MCF 10A (cell line): Measurements from ENCODE around the gene ZNF710. TPM values are rescaled to one million over a fixed set of nuclear protein-coding genes. Genes with fewer than 3 reads are reported as not detected.

Experiments
- BruUV-seq: library from RNA; stranded (reverse); fragments of 400-500 nt; replicated peaks from 2 replicates; lab custom pipeline; 2021; lab: Mats Ljungman, UMichigan
- CTCF ChIA-PET: fragments of 300-600 bp; sonication (Branson Sonifier 250); formaldehyde crosslinking; extraction: SDS; loops from one replicate; lab custom pipeline; 2021; ENCODE audit warnings: antibody characterized with exemption, inconsistent platforms; lab: Yijun Ruan, JAX
- POLR2A ChIA-PET: fragments of 300-600, 350-650 bp; sonication (Branson Sonifier 250); formaldehyde crosslinking; extraction: SDS; loops from one replicate; lab custom pipeline; 2020; ENCODE audit warnings: antibody characterized with exemption, inconsistent platforms; lab: Yijun Ruan, JAX
- DNase-seq: peaks from one replicate; pipeline ENCODE4 v3.0.0-alpha.2; 2018; ENCODE audit not compliant: unreplicated experiment
- H3K27ac Mint-ChIP-seq: one replicate; pipeline ENCODE4 v1.8.0; 2022; ENCODE audit warnings: mild to moderate bottlenecking, low read depth, mixed read lengths; ENCODE audit not compliant: unreplicated experiment
- H3K27me3 Mint-ChIP-seq: one replicate; pipeline ENCODE4 v1.8.0; 2022; ENCODE audit warnings: mixed read lengths; ENCODE audit not compliant: insufficient read depth, unreplicated experiment
- H3K36me3 Mint-ChIP-seq: one replicate; pipeline ENCODE4 v1.8.0; 2022; ENCODE audit warnings: mild to moderate bottlenecking, moderate library complexity, mixed read lengths; ENCODE audit not compliant: insufficient read depth, unreplicated experiment
- H3K4me1 Mint-ChIP-seq: one replicate; pipeline ENCODE4 v1.8.0; 2022; ENCODE audit warnings: mixed read lengths; ENCODE audit not compliant: insufficient read depth, unreplicated experiment
- H3K4me3 Mint-ChIP-seq: one replicate; pipeline ENCODE4 v1.8.0; 2022; ENCODE audit warnings: mild to moderate bottlenecking, moderate library complexity, mixed read lengths; ENCODE audit not compliant: unreplicated experiment
- H3K9me3 Mint-ChIP-seq: one replicate; pipeline ENCODE4 v1.8.0; 2022; ENCODE audit warnings: mixed read lengths; ENCODE audit not compliant: unreplicated experiment
- intact Hi-C: fragments of 100-400 bp; cut with micrococcal nuclease; formaldehyde crosslinking; loops from 2 replicates; pipeline ENCODE4 v1.14.1; 2022
- total RNA-seq: library from RNA; stranded (reverse); gene quantifications from 2 replicates; pipeline ENCODE4 v1.2.3, GENCODE V29; 2022
- TF ChIP-seq, protein P1 (sequence below): fragments of 200-600 bp; IDR thresholded peaks from one replicate; pipeline ENCODE4 v1.8.0; 2022; ENCODE audit warnings: antibody characterized with exemption, mild to moderate bottlenecking; ENCODE audit not compliant: unreplicated experiment

Gene ZNF710
- total RNA-seq, 1 experiment from 2014 or later: 27.3 TPM

DNA sequence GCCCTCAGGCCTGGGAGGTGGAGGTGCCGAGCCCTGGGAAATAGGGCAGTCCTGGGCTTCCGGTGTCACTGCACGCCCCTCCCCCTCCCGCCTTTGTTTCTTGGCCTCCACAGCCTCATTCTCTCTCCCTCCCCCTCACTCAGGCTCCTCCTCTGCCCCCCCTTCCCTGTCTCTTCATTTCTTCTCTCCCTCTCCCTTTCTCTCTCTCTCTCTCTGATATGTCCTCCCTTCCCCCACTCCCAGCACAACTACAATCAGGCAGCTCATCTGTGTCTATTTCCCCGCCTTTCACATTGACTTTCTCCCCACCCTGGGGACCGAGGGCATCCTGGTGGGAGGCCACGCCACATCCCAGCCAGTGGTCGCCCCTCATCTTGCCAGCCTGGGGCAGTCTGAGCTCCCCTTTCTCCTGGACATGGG, 60.9 kb downstream of the ZNF710 start:
- TF ChIP-seq, protein P1, sequence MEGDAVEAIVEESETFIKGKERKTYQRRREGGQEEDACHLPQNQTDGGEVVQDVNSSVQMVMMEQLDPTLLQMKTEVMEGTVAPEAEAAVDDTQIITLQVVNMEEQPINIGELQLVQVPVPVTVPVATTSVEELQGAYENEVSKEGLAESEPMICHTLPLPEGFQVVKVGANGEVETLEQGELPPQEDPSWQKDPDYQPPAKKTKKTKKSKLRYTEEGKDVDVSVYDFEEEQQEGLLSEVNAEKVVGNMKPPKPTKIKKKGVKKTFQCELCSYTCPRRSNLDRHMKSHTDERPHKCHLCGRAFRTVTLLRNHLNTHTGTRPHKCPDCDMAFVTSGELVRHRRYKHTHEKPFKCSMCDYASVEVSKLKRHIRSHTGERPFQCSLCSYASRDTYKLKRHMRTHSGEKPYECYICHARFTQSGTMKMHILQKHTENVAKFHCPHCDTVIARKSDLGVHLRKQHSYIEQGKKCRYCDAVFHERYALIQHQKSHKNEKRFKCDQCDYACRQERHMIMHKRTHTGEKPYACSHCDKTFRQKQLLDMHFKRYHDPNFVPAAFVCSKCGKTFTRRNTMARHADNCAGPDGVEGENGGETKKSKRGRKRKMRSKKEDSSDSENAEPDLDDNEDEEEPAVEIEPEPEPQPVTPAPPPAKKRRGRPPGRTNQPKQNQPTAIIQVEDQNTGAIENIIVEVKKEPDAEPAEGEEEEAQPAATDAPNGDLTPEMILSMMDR: no peak
- ChIA-PET CTCF (interaction anchor here (0.6 to 1.1 kb wide), 8 partner anchors 14 to 323 kb away, joined by 3 to 5 read pairs (median 3); no protein-coding TSS in a partner anchor), POLR2A (interaction anchor here (0.7 to 2.1 kb wide), 8 partner anchors 9 to 168 kb away, joined by 3 to 14 read pairs (median 6); partner anchors contain the start of gene AP3S2)
- peaks cover 23% of the 10 kb centered on the region for H3K36me3 Mint-ChIP-seq
- intact Hi-C loops: loop anchor here (1.0 kb wide), 1 partner anchor 58 kb away; no protein-coding TSS in a partner anchor
- H3K27ac Mint-ChIP-seq: peak overlapping the region; percentile 55
- no peaks in the 10 kb centered on the region for H3K9me3 Mint-ChIP-seq
- H3K27me3 Mint-ChIP-seq: no peaks in the 10 kb centered on the region
- no peak overlapping the region for H3K4me3 Mint-ChIP-seq
- peak; percentile 88 for DNase-seq
- BruUV-seq: no TSS peak
- peaks cover 25% of the 10 kb centered on the region for H3K4me1 Mint-ChIP-seq

DNA sequence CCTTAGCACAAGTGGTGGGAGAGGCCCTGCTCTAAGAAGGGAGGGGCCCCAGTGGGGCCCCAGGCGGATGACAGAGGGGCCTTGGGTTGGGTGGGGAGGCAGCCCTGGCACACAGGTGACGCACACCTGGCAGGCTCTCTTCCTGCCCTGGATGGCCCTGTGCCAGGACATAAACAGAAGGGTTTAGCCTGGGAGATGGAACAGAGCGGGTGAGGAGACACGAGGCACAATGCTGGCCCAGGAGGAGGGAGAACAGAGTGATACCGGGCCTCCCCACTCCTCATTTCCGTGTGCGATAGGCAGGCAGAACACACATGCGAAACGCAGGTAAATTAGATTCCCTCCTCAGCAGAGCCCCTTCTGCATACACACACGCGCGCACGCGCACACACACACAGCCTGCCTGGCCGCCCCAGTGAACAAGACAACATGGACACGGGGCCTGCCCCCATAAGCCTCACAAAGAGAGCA, 61.4 kb downstream of the ZNF710 start:
- Mint-ChIP-seq H3K27me3 (no peaks in the 10 kb centered on the region), H3K4me3 (no peak overlapping the region), H3K4me1 (peaks cover 25% of the 10 kb centered on the region), H3K9me3 (no peaks in the 10 kb centered on the region), H3K27ac (peak overlapping the region; percentile 55), H3K36me3 (peaks cover 23% of the 10 kb centered on the region)
- TF ChIP-seq, protein P1: no peak
- POLR2A ChIA-PET: interaction anchor here (0.7 to 2.1 kb wide), 6 partner anchors 8 to 168 kb away, joined by 3 to 14 read pairs (median 6); partner anchors contain the start of gene AP3S2
- CTCF ChIA-PET: interaction anchor here (0.6 to 1.1 kb wide), 5 partner anchors 14 to 188 kb away, joined by 3 to 5 read pairs (median 3); no protein-coding TSS in a partner anchor
- no TSS peak for BruUV-seq
- intact Hi-C loops: loop anchor here (1.0 kb wide), 1 partner anchor 58 kb away; no protein-coding TSS in a partner anchor
- DNase-seq: peak; percentile 95

DNA sequence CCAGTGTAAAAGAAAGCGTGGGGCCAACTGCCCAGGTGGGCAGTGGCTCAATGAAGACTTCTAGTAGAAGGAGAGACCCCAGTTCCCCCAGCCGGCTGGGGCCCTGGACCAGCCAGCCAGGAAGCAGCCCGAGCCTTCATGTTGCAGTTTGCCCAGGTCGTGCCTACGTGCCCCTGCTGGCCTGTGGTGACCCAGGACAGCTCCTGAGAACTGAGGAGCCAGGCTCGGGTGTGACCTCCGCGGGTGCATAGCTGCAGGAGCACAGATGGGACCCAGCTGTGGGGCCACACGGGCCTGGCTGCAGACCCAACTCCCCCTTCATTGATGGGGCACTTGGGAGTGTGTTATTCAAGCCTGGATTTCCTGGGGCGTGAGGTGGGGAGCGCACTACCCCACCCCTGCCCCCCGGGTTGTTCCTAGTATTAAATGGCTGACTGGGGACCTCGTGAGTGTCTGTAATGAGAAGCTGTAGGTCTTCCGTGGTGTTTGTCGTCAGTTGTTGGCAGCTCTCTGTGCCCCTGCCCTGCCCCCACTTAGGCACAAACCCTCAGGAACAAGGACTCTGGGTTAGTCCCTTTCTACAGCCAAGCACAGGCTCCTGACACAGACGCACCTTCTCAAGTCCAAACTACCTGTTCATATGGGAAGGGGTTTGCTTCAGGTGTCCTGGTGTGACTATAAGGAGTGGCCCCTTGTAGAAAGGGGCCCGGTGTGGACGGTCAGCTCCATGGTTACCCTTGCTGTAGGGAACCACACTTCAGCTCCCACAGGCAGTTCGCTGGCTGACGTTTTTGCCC, 62.0 kb downstream of the ZNF710 start:
- ChIA-PET POLR2A (interaction anchor here (0.8 kb wide), 1 partner anchor 106 kb away, joined by 3 read pairs; no protein-coding TSS in a partner anchor), CTCF (no interaction called here)
- peaks cover 21% of the 10 kb centered on the region for H3K36me3 Mint-ChIP-seq
- peaks cover 25% of the 10 kb centered on the region for H3K4me1 Mint-ChIP-seq
- no peak for DNase-seq
- H3K27me3 Mint-ChIP-seq: no peaks in the 10 kb centered on the region
- no TSS peak for BruUV-seq
- H3K4me3 Mint-ChIP-seq: no peak overlapping the region
- H3K27ac Mint-ChIP-seq: peak overlapping the region; percentile 55
- TF ChIP-seq, protein P1: no peak
- no peaks in the 10 kb centered on the region for H3K9me3 Mint-ChIP-seq
- intact Hi-C loops: loop anchor here (1.0 kb wide), 1 partner anchor 59 kb away; no protein-coding TSS in a partner anchor

DNA sequence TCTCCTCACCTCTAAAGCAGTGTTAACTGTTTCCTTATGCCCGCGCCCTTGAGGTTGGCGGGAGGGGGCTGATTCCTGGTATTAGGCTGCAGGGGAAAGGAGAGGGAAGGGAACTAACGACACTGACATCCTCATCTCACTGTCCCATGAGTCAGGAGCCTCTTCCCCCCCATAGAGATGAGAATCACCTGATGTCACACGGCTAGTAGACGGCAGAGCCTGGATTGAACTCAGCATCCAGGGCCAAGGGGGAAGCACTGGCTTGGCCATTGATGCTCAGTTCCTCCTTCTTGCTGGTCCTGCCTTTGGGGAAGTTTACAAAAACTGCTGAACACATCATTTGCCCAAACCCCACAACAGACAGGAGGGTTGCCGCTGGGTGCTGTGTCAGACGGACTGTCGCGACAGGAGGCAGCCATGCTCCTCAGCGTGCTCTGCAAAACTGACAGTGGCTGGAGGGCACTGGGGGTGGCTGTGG, 62.7 kb downstream of the ZNF710 start:
- ChIA-PET POLR2A (interaction anchor here (0.8 to 1.3 kb wide), 2 partner anchors 11 to 106 kb away, joined by 3 to 5 read pairs; no protein-coding TSS in a partner anchor), CTCF (no interaction called here)
- DNase-seq: no peak
- peaks cover 20% of the 10 kb centered on the region for H3K36me3 Mint-ChIP-seq
- TF ChIP-seq, protein P1: no peak
- H3K9me3 Mint-ChIP-seq: no peaks in the 10 kb centered on the region
- peaks cover 24% of the 10 kb centered on the region for H3K4me1 Mint-ChIP-seq
- H3K4me3 Mint-ChIP-seq: no peak overlapping the region
- intact Hi-C loops: no loop called here
- no peaks in the 10 kb centered on the region for H3K27me3 Mint-ChIP-seq
- no TSS peak for BruUV-seq
- no peak overlapping the region for H3K27ac Mint-ChIP-seq
